Stimulated activated CD4-positive, alpha-beta T cell treated with anti-CD3 and anti-CD28 coated beads, Interleukin-2, amount 100 ng/mL, for 24 hours (primary cell): Measurements from ENCODE around the gene CZIB.
"Not testable (repeated sequence)": the region's sequence is repeated elsewhere in the genome, so short reads cannot be mapped to it uniquely, and the experiment has no call there.

Experiments
- DNase-seq, 2 donors: peaks; one replicate each; pipeline ENCODE4 v3.0.0-alpha.2; 2020

Gene CZIB

GRCh38 chr1:53238197-53239155 lies 18.0 kb upstream of the CZIB start, which contains the start of gene MAGOH:
Gene MAGOH (minus strand): TSS chr1:53238518. CDS start chr1:53238448, 70 bp downstream.
- DNase-seq: peak; percentile 95

GRCh38 chr1:53237638-53238037 lies 17.2 kb upstream of the CZIB start:
- DNase-seq: no peak

GRCh38 chr1:53220962-53221286 lies 490 bp upstream of the CZIB start:
- no peak for DNase-seq

GRCh38 chr1:53219711-53220110 lies 723 bp downstream of the CZIB start:
- DNase-seq: no peak

GRCh38 chr1:53218201-53218600 lies 2.2 kb downstream of the CZIB start:
- no peak for DNase-seq

GRCh38 chr1:53214376-53214940 lies 6.0 kb downstream of the CZIB start:
- no peak for DNase-seq

- DNase-seq: no peak
Observed at GRCh38 chr1:53210954-53211353, 9.5 kb downstream of the CZIB start.

- no peak for DNase-seq
Observed at GRCh38 chr1:53210352-53210751, 10.1 kb downstream of the CZIB start.

GRCh38 chr1:53207726-53208125 lies 12.7 kb downstream of the CZIB start:
- DNase-seq: no peak

- no peak for DNase-seq
Observed at GRCh38 chr1:53206735-53207379, 13.6 kb downstream of the CZIB start.

- DNase-seq: not testable (repeated sequence)
Observed at GRCh38 chr1:53206083-53206685, 14.2 kb downstream of the CZIB start.

GRCh38 chr1:53205496-53205895 lies 14.9 kb downstream of the CZIB start:
- DNase-seq: not testable (repeated sequence)

GRCh38 chr1:53203466-53203865 lies 17.0 kb downstream of the CZIB start:
- DNase-seq: no peak

GRCh38 chr1:53198241-53198651 lies 22.2 kb downstream of the CZIB start:
- no peak for DNase-seq

GRCh38 chr1:53197291-53198200 lies 22.9 kb downstream of the CZIB start:
- no peak for DNase-seq

- peak; percentile 92 to 95 for DNase-seq
Observed at GRCh38 chr1:53196485-53197290, 23.7 kb downstream of the CZIB start, which contains the start of gene CPT2. Gene CPT2 (plus strand): TSS chr1:53196824. CDS start chr1:53196944, 120 bp downstream.

GRCh38 chr1:53196017-53196484 lies 24.4 kb downstream of the CZIB start:
- no peak for DNase-seq

GRCh38 chr1:53195246-53196016 lies 25.0 kb downstream of the CZIB start:
- no peak for DNase-seq

- DNase-seq: no peak
Observed at GRCh38 chr1:53190210-53190611, 30.2 kb downstream of the CZIB start.

GRCh38 chr1:53189061-53189460 lies 31.4 kb downstream of the CZIB start:
- no peak for DNase-seq
